Astrocyte of the spinal cord (primary cell): Measurements from ENCODE around the gene TOB2.

Source experiments
- DNase-seq: peaks from one replicate; pipeline ENCODE4 v3.0.0; 2011; ENCODE audit warnings: low read depth, low spot score
- H3K4me3 ChIP-seq: 2 replicates; pipeline ENCODE4 v1.5.1; 2011; ENCODE audit warnings: low read depth, mild to moderate bottlenecking, low read length, moderate library complexity
- in situ Hi-C: cut with HindIII; loops from 2 replicates; pipeline ENCODE4 v1.10.0; 2017; ENCODE audit warnings: low sequenced_read_pairs
- TF ChIP-seq, protein P1 (sequence below): IDR thresholded peaks from 2 replicates; pipeline ENCODE4 v1.5.1; 2012; ENCODE audit warnings: low read depth, mild to moderate bottlenecking, low read length, inconsistent platforms

The TOB2 gene, protein sequence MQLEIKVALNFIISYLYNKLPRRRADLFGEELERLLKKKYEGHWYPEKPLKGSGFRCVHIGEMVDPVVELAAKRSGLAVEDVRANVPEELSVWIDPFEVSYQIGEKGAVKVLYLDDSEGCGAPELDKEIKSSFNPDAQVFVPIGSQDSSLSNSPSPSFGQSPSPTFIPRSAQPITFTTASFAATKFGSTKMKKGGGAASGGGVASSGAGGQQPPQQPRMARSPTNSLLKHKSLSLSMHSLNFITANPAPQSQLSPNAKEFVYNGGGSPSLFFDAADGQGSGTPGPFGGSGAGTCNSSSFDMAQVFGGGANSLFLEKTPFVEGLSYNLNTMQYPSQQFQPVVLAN

DNA sequence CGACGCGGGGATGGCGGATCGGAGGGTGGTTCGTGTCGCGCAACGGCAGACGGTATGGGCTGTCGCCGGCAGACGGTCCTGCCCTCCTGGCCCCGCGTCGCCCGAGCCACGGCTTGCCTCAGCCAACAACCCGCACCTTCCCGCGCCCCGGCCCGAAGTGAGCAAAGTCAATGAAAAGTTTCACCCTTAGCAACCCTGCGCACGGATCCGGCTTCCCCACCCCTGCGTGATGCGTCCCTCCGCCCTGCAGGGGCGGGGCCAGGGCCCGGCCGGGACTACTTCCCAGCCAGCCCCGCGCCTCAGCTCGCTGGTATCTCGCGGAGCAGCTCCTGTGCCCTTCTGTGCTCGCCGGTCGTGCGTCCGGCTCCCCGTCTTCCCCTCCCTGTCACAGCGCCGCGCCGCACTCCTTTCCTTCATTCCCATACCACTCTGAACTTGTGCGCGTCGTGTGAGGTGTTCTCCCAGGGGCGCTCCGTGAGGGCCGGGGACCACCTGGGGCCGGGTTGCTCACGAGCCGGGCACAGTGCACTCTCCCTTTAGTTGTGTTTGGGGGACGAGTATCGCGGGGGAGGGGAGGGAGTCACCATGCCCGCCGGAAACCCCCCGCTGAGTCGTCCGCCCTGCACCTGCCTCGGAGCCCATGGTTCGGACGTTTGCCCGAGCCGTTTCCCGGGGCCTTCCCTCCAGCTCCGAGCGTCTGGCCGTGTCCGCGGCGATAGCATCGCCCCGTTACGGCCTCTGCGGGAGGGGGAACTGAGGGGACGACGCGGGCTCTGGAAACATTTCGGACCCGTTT is at the start of gene TOB2:
Gene TOB2, minus strand, starts transcription at position 163 of the 796 bp plus-strand sequence. CDS start 9,456 bp downstream, outside the sequence.
- TF ChIP-seq, protein P1, sequence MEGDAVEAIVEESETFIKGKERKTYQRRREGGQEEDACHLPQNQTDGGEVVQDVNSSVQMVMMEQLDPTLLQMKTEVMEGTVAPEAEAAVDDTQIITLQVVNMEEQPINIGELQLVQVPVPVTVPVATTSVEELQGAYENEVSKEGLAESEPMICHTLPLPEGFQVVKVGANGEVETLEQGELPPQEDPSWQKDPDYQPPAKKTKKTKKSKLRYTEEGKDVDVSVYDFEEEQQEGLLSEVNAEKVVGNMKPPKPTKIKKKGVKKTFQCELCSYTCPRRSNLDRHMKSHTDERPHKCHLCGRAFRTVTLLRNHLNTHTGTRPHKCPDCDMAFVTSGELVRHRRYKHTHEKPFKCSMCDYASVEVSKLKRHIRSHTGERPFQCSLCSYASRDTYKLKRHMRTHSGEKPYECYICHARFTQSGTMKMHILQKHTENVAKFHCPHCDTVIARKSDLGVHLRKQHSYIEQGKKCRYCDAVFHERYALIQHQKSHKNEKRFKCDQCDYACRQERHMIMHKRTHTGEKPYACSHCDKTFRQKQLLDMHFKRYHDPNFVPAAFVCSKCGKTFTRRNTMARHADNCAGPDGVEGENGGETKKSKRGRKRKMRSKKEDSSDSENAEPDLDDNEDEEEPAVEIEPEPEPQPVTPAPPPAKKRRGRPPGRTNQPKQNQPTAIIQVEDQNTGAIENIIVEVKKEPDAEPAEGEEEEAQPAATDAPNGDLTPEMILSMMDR, result no peak
- peak; percentile 96 for DNase-seq
- in situ Hi-C loops, result no loop called here
- H3K4me3 ChIP-seq, result peak within 1 kb of the TSS; percentile 99

DNA sequence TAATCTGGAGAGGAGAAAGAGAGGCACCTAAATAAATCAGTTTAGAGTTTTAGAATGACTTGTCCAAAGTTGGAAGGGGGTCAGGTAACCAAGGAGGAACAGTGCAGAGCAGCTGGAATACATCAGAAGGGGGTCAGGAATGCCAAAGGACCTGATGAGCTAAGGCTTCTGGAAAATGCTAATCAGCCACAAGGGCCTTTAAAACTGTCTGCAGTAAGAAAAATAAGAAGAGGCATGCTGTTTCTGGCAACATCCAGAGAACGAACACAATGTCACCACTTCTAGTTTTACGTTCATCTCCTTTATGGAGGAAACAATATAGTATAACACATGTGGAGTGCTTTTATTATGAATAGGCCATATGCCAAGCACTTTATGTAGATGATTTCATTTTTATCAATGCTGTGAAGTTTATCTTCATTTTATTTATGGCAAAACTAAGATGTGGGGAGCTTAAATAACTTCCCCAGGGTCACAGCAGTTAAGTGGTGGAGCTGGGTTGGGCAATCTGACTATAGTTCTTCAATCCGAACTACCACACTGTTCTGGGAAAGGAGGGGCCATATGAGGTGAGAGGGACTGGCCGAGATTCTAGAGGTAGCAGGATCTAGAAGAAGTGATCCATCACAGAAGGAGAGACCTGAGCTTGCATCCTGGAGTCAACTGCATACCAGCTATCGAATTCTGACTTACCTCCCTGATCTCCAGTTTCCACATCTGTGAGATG is 44.9 kb upstream of the TOB2 start:
- DNase-seq, result peak; percentile 50
- H3K4me3 ChIP-seq, result no peak overlapping the region
- TF ChIP-seq, protein P1, result no peak
- in situ Hi-C loops, result no loop called here

DNA sequence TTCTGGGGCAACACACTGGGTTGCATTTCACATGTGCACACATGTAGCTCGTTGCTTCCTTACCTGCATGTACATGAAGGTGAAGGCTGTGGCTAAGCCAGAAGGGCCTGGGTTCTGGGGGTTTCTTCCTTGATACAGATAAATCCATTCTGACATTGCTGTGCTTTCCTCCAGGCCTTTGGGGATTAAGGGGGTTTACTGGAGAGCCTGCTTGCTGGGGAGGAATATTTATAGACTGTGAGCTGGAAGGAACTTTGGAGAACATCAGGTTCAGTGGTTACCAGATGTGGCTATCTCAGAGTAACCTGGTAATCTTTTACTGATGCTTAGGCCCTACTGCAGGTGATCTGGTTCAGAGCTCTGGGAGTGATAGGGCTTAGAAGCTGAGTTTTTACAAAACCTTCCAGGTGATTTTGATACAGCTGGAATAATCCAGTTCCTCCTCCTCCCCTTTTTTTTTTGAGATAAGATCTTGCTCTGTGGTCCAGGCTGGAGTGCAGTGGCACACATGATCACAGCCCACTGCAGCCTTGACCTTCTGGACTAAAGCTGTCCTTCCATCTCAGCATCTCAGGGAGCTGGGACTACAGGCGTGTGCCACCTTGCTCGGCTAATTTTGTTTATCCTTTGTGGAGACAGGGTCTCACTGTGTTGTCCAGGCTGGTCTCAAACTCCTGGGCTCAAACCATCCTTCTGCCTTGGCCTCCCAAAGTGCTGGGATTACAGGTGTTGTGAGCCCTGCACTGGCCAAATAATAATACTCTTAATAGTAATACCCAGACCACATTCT is 42.2 kb upstream of the TOB2 start:
- DNase-seq, result no peak
- in situ Hi-C loops, result no loop called here
- TF ChIP-seq, protein P1, result no peak
- H3K4me3 ChIP-seq, result no peak overlapping the region

DNA sequence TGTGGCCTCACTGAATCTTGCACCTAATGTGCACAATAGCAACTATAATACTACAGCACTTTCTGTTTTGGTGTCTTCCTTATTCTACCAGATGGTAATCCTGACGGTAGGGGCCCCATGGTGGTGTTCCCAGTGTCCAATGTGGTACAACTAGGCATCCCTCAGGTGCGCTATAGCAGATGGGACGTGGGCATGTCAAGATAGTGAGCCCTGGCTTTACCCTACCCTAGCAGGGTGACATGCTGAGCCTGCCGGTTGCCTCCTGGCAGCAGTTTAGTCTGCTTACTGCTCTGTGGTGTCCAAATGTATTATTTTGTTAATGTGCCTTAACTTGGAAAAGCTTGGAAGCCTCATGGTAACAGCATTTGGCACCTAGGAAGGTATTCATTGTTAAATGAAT is 41.5 kb upstream of the TOB2 start:
- DNase-seq, result no peak
- in situ Hi-C loops, result no loop called here
- no peak overlapping the region for H3K4me3 ChIP-seq
- TF ChIP-seq, protein P1, result no peak

DNA sequence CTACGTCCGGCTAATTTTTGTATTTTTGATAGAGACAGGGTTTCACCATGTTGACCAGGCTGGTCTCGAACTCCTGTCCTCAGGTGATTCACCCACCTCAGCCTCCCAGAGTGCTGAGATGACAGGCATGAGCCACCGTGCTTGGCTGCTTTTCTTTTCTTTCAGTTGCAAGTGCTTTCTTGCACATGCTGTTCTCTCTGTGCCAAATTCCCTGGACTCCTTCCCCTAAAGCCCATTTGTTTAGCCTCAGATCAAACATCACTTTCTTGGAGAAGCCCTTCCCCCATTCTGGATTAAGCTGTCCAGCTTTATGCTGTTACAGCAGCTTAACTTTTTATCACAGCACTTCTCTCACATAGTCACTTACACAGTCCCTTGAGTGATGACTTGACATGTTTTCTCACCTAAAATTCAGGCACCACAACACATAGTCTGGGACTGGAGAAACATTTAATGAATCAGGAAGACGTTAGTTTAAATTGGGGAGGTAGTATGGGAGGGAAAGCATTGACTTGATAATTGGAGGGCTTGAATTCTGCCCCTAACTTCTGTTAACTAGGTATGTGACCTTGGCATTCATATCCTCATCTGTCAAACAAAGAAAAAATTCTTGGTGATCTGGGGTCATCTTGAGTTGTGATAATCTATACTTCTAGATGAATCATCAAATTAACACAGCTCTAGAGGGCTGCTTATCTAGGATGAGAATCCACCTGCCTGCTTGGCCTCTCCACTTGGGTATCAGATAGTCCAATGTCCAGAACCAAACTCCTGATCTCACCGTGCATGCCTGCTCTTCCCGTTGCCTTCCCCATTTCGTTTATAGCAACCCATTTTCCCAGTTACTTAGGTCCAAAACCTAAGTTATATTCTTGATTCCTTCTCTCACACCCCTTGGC is 40.7 kb upstream of the TOB2 start:
- H3K4me3 ChIP-seq, result no peak overlapping the region
- TF ChIP-seq, protein P1, result no peak
- in situ Hi-C loops, result no loop called here
- DNase-seq, result no peak
